ENCODE measurements around the gene ADAM22.

ADAM22 gene

GRCh38 chr7:88115258-88115796 is 181.3 kb downstream of the ADAM22 start:
- DNase-seq (ENCODE audit: low spot score), result no peak
- TF ChIP-seq CTCF (IDR thresholded peaks at IDR 0.05; ENCODE audit: extremely low read depth, insufficient read depth, missing control alignments), result no peak
- in situ Hi-C loops (cut with MboI; ENCODE audit: low pct_unique_long_range_greater_than_20kb, low sequenced_read_pairs, unreplicated experiment), result loop anchor here (10.0 to 25.0 kb wide), 4 partner anchors 228 to 803 kb away; partner anchors contain the start of genes DBF4 and SLC25A40

GRCh38 chr7:88115816-88116215 is 181.8 kb downstream of the ADAM22 start:
- TF ChIP-seq CTCF (IDR thresholded peaks at IDR 0.05; ENCODE audit: extremely low read depth, insufficient read depth, missing control alignments), result no peak
- no peak for DNase-seq (ENCODE audit: low spot score)
- in situ Hi-C loops (cut with MboI; ENCODE audit: low pct_unique_long_range_greater_than_20kb, low sequenced_read_pairs, unreplicated experiment), result loop anchor here (10.0 to 25.0 kb wide), 4 partner anchors 229 to 804 kb away; partner anchors contain the start of genes DBF4 and SLC25A40

- TF ChIP-seq CTCF (IDR thresholded peaks at IDR 0.05; ENCODE audit: extremely low read depth, insufficient read depth, missing control alignments), result no peak
- DNase-seq (ENCODE audit: low spot score), result no peak
- in situ Hi-C loops (cut with MboI; ENCODE audit: low pct_unique_long_range_greater_than_20kb, low sequenced_read_pairs, unreplicated experiment), result loop anchor here (10.0 to 25.0 kb wide), 4 partner anchors 229 to 804 kb away; partner anchors contain the start of genes DBF4 and SLC25A40
These were observed 182.3 kb downstream of the ADAM22 start for GRCh38 chr7:88116235-88116795.

- in situ Hi-C loops (cut with MboI; ENCODE audit: low pct_unique_long_range_greater_than_20kb, low sequenced_read_pairs, unreplicated experiment), result loop anchor here (10.0 to 25.0 kb wide), 4 partner anchors 230 to 805 kb away; partner anchors contain the start of genes DBF4 and SLC25A40
- DNase-seq (ENCODE audit: low spot score), result no peak
These were observed 183.3 kb downstream of the ADAM22 start for GRCh38 chr7:88117325-88117724.

GRCh38 chr7:88121335-88121734 is 187.3 kb downstream of the ADAM22 start:
- no peak for DNase-seq (ENCODE audit: low spot score)
- TF ChIP-seq CTCF (IDR thresholded peaks at IDR 0.05; ENCODE audit: extremely low read depth, insufficient read depth, missing control alignments), result no peak
- in situ Hi-C loops (cut with MboI; ENCODE audit: low pct_unique_long_range_greater_than_20kb, low sequenced_read_pairs, unreplicated experiment), result loop anchor here (25.0 kb wide), 3 partner anchors 234 to 809 kb away; partner anchors contain the start of genes DBF4 and SLC25A40

More at GRCh38 chr7:88117325-88117724, 183.3 kb downstream of the ADAM22 start:
- TF ChIP-seq CTCF (IDR thresholded peaks at IDR 0.05; ENCODE audit: extremely low read depth, insufficient read depth, missing control alignments), result no peak

- no peak for TF ChIP-seq CTCF (IDR thresholded peaks at IDR 0.05; ENCODE audit: extremely low read depth, insufficient read depth, missing control alignments)
- DNase-seq (ENCODE audit: low spot score), result no peak
- in situ Hi-C loops (cut with MboI; ENCODE audit: low pct_unique_long_range_greater_than_20kb, low sequenced_read_pairs, unreplicated experiment), result no loop called here
These were observed 193.7 kb downstream of the ADAM22 start for GRCh38 chr7:88127637-88128290.
